Heart right ventricle (tissue), 16 donors: Measurements from ENCODE around the gene ARHGAP33. TPM values are rescaled to one million over a fixed set of nuclear protein-coding genes. Genes with fewer than 3 reads are reported as not detected.

ENCODE experiments used
- ATAC-seq, 8 donors: fragments of 200-7000 bp; cut with Tn5 transposase; one replicate each; pipeline ENCODE4 v1.9.1; 2020; ENCODE audit warnings: mild to moderate bottlenecking in 8 of 8, moderate library complexity in 8 of 8, moderate number of reproducible peaks in 1 of 8
- DNase-seq, 2 donors: peaks; one replicate each; pipeline ENCODE4 v3.0.0-alpha.2; 2020
- H3K27ac ChIP-seq, 10 donors: fragments of 200-600 bp; sonication (generic) in 2 of 10; one replicate each; pipeline versions ENCODE4 v1.5.0 to v1.8.0; 2020 to 2022; ENCODE audit warnings: mild to moderate bottlenecking in 3 of 10
- H3K27me3 ChIP-seq, 7 donors: fragments of 200-600 bp; one replicate each; pipeline ENCODE4 v1.8.0; 2021 to 2022; ENCODE audit warnings: mild to moderate bottlenecking in 2 of 7
- H3K36me3 ChIP-seq, 9 donors: fragments of 200-600 bp; sonication (generic) in 1 of 9; one replicate each; pipeline versions ENCODE4 v1.5.0 to v1.8.0; 2020 to 2022; ENCODE audit warnings: mild to moderate bottlenecking in 2 of 9
- H3K4me1 ChIP-seq, 9 donors: fragments of 200-600 bp; sonication (generic) in 1 of 9; one replicate each; pipeline versions ENCODE4 v1.5.0 to v1.8.0; 2020 to 2022; ENCODE audit warnings: mild to moderate bottlenecking in 4 of 9
- H3K4me3 ChIP-seq, 10 donors: fragments of 200-600 bp; sonication (generic) in 2 of 10; one replicate each; pipeline versions ENCODE4 v1.5.0 to v1.8.0; 2020 to 2022; ENCODE audit warnings: mild to moderate bottlenecking in 7 of 10, moderate library complexity in 2 of 10
- H3K9me3 ChIP-seq, 11 donors: fragments of 200-600 bp in 10 of 11; sonication (generic) in 2 of 11; one replicate each; pipeline versions ENCODE4 v1.5.0 to v1.8.0; 2013 to 2022; ENCODE audit warnings: mild to moderate bottlenecking in 2 of 11, control low read depth in 1 of 11, moderate library complexity in 1 of 11
- CTCF ChIP-seq, 9 donors: fragments of 200-600 bp; sonication (generic) in 2 of 9; IDR thresholded peaks; one replicate each; pipeline versions ENCODE4 v1.5.0 to v1.8.0; 2021 to 2022; ENCODE audit warnings: antibody characterized with exemption in 9 of 9, mild to moderate bottlenecking in 5 of 9, moderate library complexity in 1 of 9
- WGBS, 2 donors: extraction: QIAGEN DNeasy Blood & Tissue Kit; methylation state at CpG; one replicate each; pipeline ENCODE4 v1.1.7; 2013; ENCODE audit warnings: inconsistent platforms in 1 of 2; 5-methylcytosine and 5-hydroxymethylcytosine counted together
- intact Hi-C, 10 donors: fragments of 100-400 bp; cut with DNase I; formaldehyde crosslinking; loops; one replicate each; pipeline versions ENCODE4 v1.11.1 to v1.14.2; 2022
- polyA plus RNA-seq, 2 donors: library from polyadenylated mRNA; stranded (reverse); fragments of 200-250 nt; gene quantifications; one replicate each; pipeline ENCODE4 v1.2.3, GENCODE V29; 2013
- total RNA-seq, 10 donors: library from RNA; stranded (reverse); fragmentation: NEBNext Ultra II Directional in 3 of 10; extraction: Animal tissue kit (Norgen Biotek cat#: 25700) in 3 of 10; gene quantifications; one replicate each; pipeline versions ENCODE4 v1.2.1 to v1.2.4, GENCODE V29; 2021 to 2023
- donor health status: Arrhythmogenic right ventricular cardiomyopathy.
- donor health status: ischemic (EF 13 %, LVEDD 7.1; RV severe dilation, severe dysfunction).
- donor health status: healthy with polysubstance abuse.
- donor health status: DM: no; HTN: yes; CAD: no.
- donor health status: DM: no; HTN: no; CAD: no.
- donor health status: ischemic (EF 25% LVEDD 6.9; RV normal size, moderate dysfunction).
- donor health status: ischemic (EF 25% LVEDD 5.7; RV mildly dilated, moderate dysfunction).
- donor health status: healthy.
- donor health status: DM: yes; HTN: yes; CAD: no.
- donor health status: Ischemic cardiomyopathy.
- donor health status: ischemic (EF 35%, LVEDD 5.7; RV mildly dilated, moderate dysfunction).
- donor health status: nonischemic (EF 11% LVEDD 7.7; RV severe dilation, severe dysfunction).
- donor health status: DM: yes; HTN: yes; CAD: no.
- donor health status: PGD.
- donor health status: ischemic (EF 29% LVEDD 5.4; RV normal size, mild dysfunction).
- donor health status: nonischemic (EF 23%, LVEDD 6.1; RV moderate dilation, normal function).

The ARHGAP33 gene
- total and polyA plus RNA-seq, 12 donors = 1.3 to 10.1 (median 5.6) TPM

GRCh38 chr19:35824150-35824549 is 48.8 kb downstream of the ARHGAP33 start:
- no peak overlapping the region for H3K4me3 ChIP-seq
- no peaks in the 10 kb centered on the region for H3K4me1 ChIP-seq
- DNase-seq (no peak), ATAC-seq (no peak)
- intact Hi-C loops = loop anchor here in 2 of 10 donors (5.0 kb wide), 1 partner anchor 132 kb away; no protein-coding TSS in a partner anchor
- no peak for TF ChIP-seq CTCF (IDR thresholded peaks at IDR 0.05)
- H3K9me3 ChIP-seq = no peaks in the 10 kb centered on the region
- peaks cover 0 to 44% (median 23%) of the 10 kb centered on the region in 7 donors for H3K27me3 ChIP-seq
- no peaks in the 10 kb centered on the region for H3K36me3 ChIP-seq
- WGBS, 2 donors = 81% methylated on average over 5 of the region's 5 CpGs
- no peak overlapping the region for H3K27ac ChIP-seq

GRCh38 chr19:35828692-35829301 is 53.4 kb downstream of the ARHGAP33 start:
- DNase-seq = peak; percentile 65
- intact Hi-C loops = no loop called here

GRCh38 chr19:35830986-35831385 is 55.6 kb downstream of the ARHGAP33 start:
- WGBS, 2 donors = 72 to 79% methylated on average over 18 of the region's 18 CpGs
- no peak for ATAC-seq

More at GRCh38 chr19:35828692-35829301, 53.4 kb downstream of the ARHGAP33 start:
- H3K27me3 ChIP-seq = peaks cover 0 to 34% (median 24%) of the 10 kb centered on the region in 7 donors
- no peak overlapping the region for H3K27ac ChIP-seq
- 7 to 10% methylated on average over 12 of the region's 12 CpGs for WGBS, 2 donors
- TF ChIP-seq CTCF (IDR thresholded peaks at IDR 0.05) = no peak
- peak in 7 of 8 donors; percentile 67 to 86 (median 78) for ATAC-seq
- H3K4me3 ChIP-seq = no peak overlapping the region
- no peaks in the 10 kb centered on the region for H3K4me1 ChIP-seq
- H3K36me3 ChIP-seq = no peaks in the 10 kb centered on the region
- no peaks in the 10 kb centered on the region for H3K9me3 ChIP-seq

GRCh38 chr19:35832054-35832453 is 56.7 kb downstream of the ARHGAP33 start:
- no peaks in the 10 kb centered on the region for H3K4me1 ChIP-seq
- intact Hi-C loops = no loop called here
- H3K27me3 ChIP-seq = peaks cover 0 to 42% (median 24%) of the 10 kb centered on the region in 7 donors
- no peak for TF ChIP-seq CTCF (IDR thresholded peaks at IDR 0.05)
- no peaks in the 10 kb centered on the region for H3K36me3 ChIP-seq
- H3K27ac ChIP-seq = no peak overlapping the region
- H3K9me3 ChIP-seq = no peaks in the 10 kb centered on the region
- ATAC-seq = no peak
- DNase-seq = no peak
- H3K4me3 ChIP-seq = no peak overlapping the region
- WGBS, 2 donors = 71 to 73% methylated on average over 4 of the region's 4 CpGs

More at GRCh38 chr19:35830986-35831385, 55.6 kb downstream of the ARHGAP33 start:
- DNase-seq = no peak
- Histone ChIP-seq H3K36me3 (no peaks in the 10 kb centered on the region), H3K27ac (no peak overlapping the region), H3K4me3 (no peak overlapping the region), H3K27me3 (peaks cover 0 to 40% (median 24%) of the 10 kb centered on the region in 7 donors), H3K9me3 (no peaks in the 10 kb centered on the region), H3K4me1 (no peaks in the 10 kb centered on the region)
- intact Hi-C loops = no loop called here
- no peak for TF ChIP-seq CTCF (IDR thresholded peaks at IDR 0.05)
